K562 (cell line): ENCODE results near the gene SH3PXD2B.

Source experiments
- CBFB ChIP-seq: sonication (generic); formaldehyde crosslinking; IDR thresholded peaks from 2 replicates; pipeline ENCODE4 v1.4.0; 2020; ENCODE audit warnings: mild to moderate bottlenecking, missing genetic modification reagents
- CTCF ChIP-seq, 3 experiments: IDR thresholded peaks in 2 of 3; conservative IDR thresholded peaks in 1 of 3; 2 replicates each; pipeline ENCODE4 v1.5.1; 2011 to 2012; ENCODE audit warnings: low read length in 3 of 3, mild to moderate bottlenecking in 3 of 3, control low read depth in 2 of 3, improper control_type of control experiment in 1 of 3, inconsistent platforms in 1 of 3, low read depth in 1 of 3, mixed read lengths in 1 of 3, moderate library complexity in 1 of 3; ENCODE audit not compliant: insufficient read depth in 2 of 3
- EZH2 ChIP-seq: IDR thresholded peaks from 2 replicates; pipeline ENCODE4 v1.6.1; 2012; ENCODE audit warnings: low read depth, mild to moderate bottlenecking, inconsistent platforms, low read length, borderline replicate concordance
- FOXK1 ChIP-seq: sonication (generic); formaldehyde crosslinking; IDR thresholded peaks from 2 replicates; pipeline ENCODE4 v1.8.0; 2022; ENCODE audit warnings: missing genetic modification reagents, mild to moderate bottlenecking, borderline replicate concordance
- SMAD1 ChIP-seq: fragments of 150-350 bp; IDR thresholded peaks from 2 replicates; pipeline ENCODE4 v1.6.1; 2014; ENCODE audit warnings: low read length, low read depth; ENCODE audit not compliant: partially characterized antibody
- TCF3 ChIP-seq: sonication (generic); formaldehyde crosslinking; IDR thresholded peaks from 2 replicates; pipeline ENCODE4 v1.4.0; 2020; ENCODE audit warnings: mild to moderate bottlenecking, missing genetic modification reagents
- USF2 ChIP-seq: sonication (generic); formaldehyde crosslinking; IDR thresholded peaks from 2 replicates; pipeline ENCODE4 v1.5.0; 2020; ENCODE audit warnings: missing genetic modification reagents
- ZNF217 ChIP-seq: sonication (generic); formaldehyde crosslinking; IDR thresholded peaks from 2 replicates; pipeline ENCODE4 v1.8.0; 2022; ENCODE audit warnings: mild to moderate bottlenecking, missing genetic modification reagents
- ZNF354B ChIP-seq: fragments of 250-450 bp; sonication (Bioruptor Pico); IDR thresholded peaks from 2 replicates; pipeline ENCODE4 v1.4.0; 2020

GRCh38 chr5:172379481-172379880, 74.8 kb downstream of the SH3PXD2B start:
- no peak for TF ChIP-seq SMAD1
- TF ChIP-seq FOXK1 (CRISPR knock-in tag), result no peak
- TF ChIP-seq ZNF354B (CRISPR knock-in tag), result no peak
- no peak for TF ChIP-seq CTCF (IDR thresholded peaks at IDR 0.05 in 2 of 3, conservative IDR thresholded peaks at IDR 0.05 in 1 of 3; ENCODE audit: insufficient read depth in 2 of 3, low read depth in 1 of 3, low read length in 3 of 3)
- TF ChIP-seq EZH2, result no peak
- no peak for TF ChIP-seq CBFB
- no peak for TF ChIP-seq TCF3 (CRISPR knock-in tag)
- no peak for TF ChIP-seq USF2
- no peak for TF ChIP-seq ZNF217 (CRISPR knock-in tag)
